HG03280 (cell line): ENCODE results near the gene OR4A5.
"Not testable (repeated sequence)": the region's sequence is repeated elsewhere in the genome, so short reads cannot be mapped to it uniquely, and the experiment has no call there.

Experiments used
- ATAC-seq: cut with Tn5 transposase; IDR thresholded peaks from one replicate; pipeline ENCODE4 v1.9.1; 2021; ENCODE audit warnings: mild to moderate bottlenecking, moderate library complexity; ENCODE audit not compliant: unreplicated experiment

OR4A5 gene, protein sequence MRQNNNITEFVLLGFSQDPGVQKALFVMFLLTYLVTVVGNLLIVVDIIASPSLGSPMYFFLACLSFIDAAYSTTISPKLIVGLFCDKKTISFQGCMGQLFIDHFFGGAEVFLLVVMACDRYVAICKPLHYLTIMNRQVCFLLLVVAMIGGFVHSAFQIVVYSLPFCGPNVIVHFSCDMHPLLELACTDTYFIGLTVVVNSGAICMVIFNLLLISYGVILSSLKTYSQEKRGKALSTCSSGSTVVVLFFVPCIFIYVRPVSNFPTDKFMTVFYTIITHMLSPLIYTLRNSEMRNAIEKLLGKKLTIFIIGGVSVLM

DNA sequence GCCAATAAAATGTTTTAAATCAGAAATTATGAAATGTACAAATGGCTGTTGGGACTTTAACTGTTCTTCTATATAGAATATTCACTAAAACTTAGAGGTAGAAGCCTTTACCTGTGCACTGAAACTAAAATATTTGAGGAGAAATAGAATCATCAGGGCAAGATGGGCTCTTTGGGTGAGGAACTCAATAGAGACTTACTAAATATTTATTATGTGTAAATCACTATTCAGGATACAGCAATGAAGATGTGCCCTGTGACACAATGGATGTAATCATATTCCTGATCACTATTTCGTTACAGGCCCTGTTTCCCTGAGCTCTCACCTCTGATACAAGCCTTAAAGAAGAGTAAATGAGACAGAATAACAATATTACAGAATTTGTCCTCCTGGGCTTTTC lies at the start of gene OR4A5:
Gene OR4A5, plus strand, starts transcription at position 301 of the 400 bp plus-strand sequence. Its CDS starts 53 bp downstream, at position 354.
- ATAC-seq, result not testable (repeated sequence)

DNA sequence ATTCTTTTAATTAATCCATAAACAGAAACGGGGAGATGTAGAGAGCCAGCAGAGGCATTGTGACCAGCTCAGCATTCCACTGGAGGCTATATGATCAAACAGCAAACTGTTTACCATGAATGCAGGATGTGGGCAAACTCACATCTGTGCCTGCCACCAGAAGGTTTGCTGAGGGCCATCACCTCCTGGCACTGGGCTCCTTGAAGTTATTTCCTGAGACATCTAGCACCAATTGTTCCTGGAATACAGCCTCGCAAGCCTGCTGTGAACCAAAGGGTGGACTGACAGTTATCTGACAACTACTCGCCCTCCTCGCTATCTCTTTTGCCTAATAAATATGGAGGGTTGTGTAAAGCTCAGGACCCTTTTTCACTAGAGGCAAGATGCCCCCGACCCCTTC lies 13.5 kb downstream of the OR4A5 start:
- ATAC-seq, result not testable (repeated sequence)
